Astrocyte (in vitro differentiated cells and primary cell): ENCODE measurements around the gene ABHD3. TPM values are rescaled to one million over a fixed set of nuclear protein-coding genes. Genes with fewer than 3 reads are reported as not detected.

Experiments
- DNase-seq: peaks from one replicate; pipeline ENCODE4 v3.0.0-alpha.2; 2010; ENCODE audit warnings: low read depth
- FAIRE-seq: peaks from 2 replicates; lab custom pipeline; 2011; peaks lifted over from hg19 to GRCh38; lab: Jason Lieb, UNC
- H2AFZ ChIP-seq: 2 replicates; pipeline ENCODE4 v1.6.0; 2012; ENCODE audit warnings: low read depth, low read length, inconsistent platforms
- H3K27ac ChIP-seq: 2 replicates; pipeline ENCODE4 v1.5.1; 2011; ENCODE audit warnings: low read depth, low read length, inconsistent platforms
- H3K27me3 ChIP-seq: 2 replicates; pipeline ENCODE4 v1.6.0; 2011; ENCODE audit warnings: low read length, inconsistent platforms; ENCODE audit not compliant: insufficient read depth
- H3K36me3 ChIP-seq: 2 replicates; pipeline ENCODE4 v1.5.1; 2011; ENCODE audit warnings: low read length, inconsistent platforms; ENCODE audit not compliant: insufficient read depth
- H3K4me1 ChIP-seq: 2 replicates; pipeline ENCODE4 v1.5.1; 2011; ENCODE audit warnings: low read length, inconsistent platforms; ENCODE audit not compliant: insufficient read depth
- H3K4me2 ChIP-seq: 2 replicates; pipeline ENCODE4 v1.6.0; 2012; ENCODE audit warnings: low read length, inconsistent platforms
- H3K4me3 ChIP-seq: 2 replicates; pipeline ENCODE4 v1.5.1; 2011; ENCODE audit warnings: low read depth, mild to moderate bottlenecking, low read length, inconsistent platforms; ENCODE audit not compliant: insufficient read depth
- H3K79me2 ChIP-seq: 2 replicates; pipeline ENCODE4 v1.6.0; 2012; ENCODE audit warnings: mild to moderate bottlenecking, low read length, inconsistent platforms; ENCODE audit not compliant: insufficient read depth
- H3K9ac ChIP-seq: 2 replicates; pipeline ENCODE4 v1.6.0; 2012; ENCODE audit warnings: mild to moderate bottlenecking, low read length, inconsistent platforms
- H3K9me3 ChIP-seq: 2 replicates; pipeline ENCODE4 v1.5.1; 2012; ENCODE audit warnings: low read depth, mild to moderate bottlenecking, low read length, inconsistent platforms; ENCODE audit not compliant: insufficient read depth
- H4K20me1 ChIP-seq: 2 replicates; pipeline ENCODE4 v1.6.0; 2012; ENCODE audit warnings: low read length, inconsistent platforms; ENCODE audit not compliant: insufficient read depth
- H3K27ac Mint-ChIP-seq: one replicate; pipeline ENCODE4 v1.8.0; 2021; ENCODE audit warnings: mild to moderate bottlenecking, mixed read lengths; ENCODE audit not compliant: unreplicated experiment
- H3K27me3 Mint-ChIP-seq: one replicate; pipeline ENCODE4 v1.8.0; 2021; ENCODE audit warnings: low read depth, mixed read lengths; ENCODE audit not compliant: unreplicated experiment
- H3K36me3 Mint-ChIP-seq: one replicate; pipeline ENCODE4 v1.8.0; 2021; ENCODE audit warnings: low read depth, mixed read lengths; ENCODE audit not compliant: unreplicated experiment
- H3K4me1 Mint-ChIP-seq: one replicate; pipeline ENCODE4 v1.8.0; 2021; ENCODE audit warnings: low read depth, mixed read lengths; ENCODE audit not compliant: unreplicated experiment
- H3K4me3 Mint-ChIP-seq: one replicate; pipeline ENCODE4 v1.8.0; 2021; ENCODE audit warnings: mild to moderate bottlenecking, moderate library complexity, mixed read lengths; ENCODE audit not compliant: unreplicated experiment
- H3K9me3 Mint-ChIP-seq: one replicate; pipeline ENCODE4 v1.8.0; 2021; ENCODE audit warnings: mild to moderate bottlenecking, mixed read lengths; ENCODE audit not compliant: unreplicated experiment
- CTCF ChIP-seq: IDR thresholded peaks from 2 replicates; pipeline ENCODE4 v1.5.1; 2011; ENCODE audit warnings: low read depth, mild to moderate bottlenecking, inconsistent platforms, low read length, moderate library complexity; ENCODE audit not compliant: insufficient read depth
- EZH2 ChIP-seq: IDR thresholded peaks from 2 replicates; pipeline ENCODE4 v1.6.1; 2012; ENCODE audit warnings: mild to moderate bottlenecking, low read length, inconsistent platforms; ENCODE audit not compliant: insufficient read depth
- total RNA-seq: library from RNA; stranded (reverse); gene quantifications from 2 replicates; pipeline ENCODE4 v1.2.1, GENCODE V29; 2021

Gene ABHD3
- total RNA-seq, 1 donor from 2014 or later: 5.1 TPM

GRCh38 chr18:21663578-21663977, 41.0 kb downstream of the ABHD3 start:
- H3K4me3 ChIP-seq: no peak overlapping the region
- H3K27ac ChIP-seq: no peak overlapping the region
- no peak overlapping the region for H2AFZ ChIP-seq

GRCh38 chr18:21662581-21662980, 42.0 kb downstream of the ABHD3 start:
- no peaks in the 10 kb centered on the region for H4K20me1 ChIP-seq
- no peaks in the 10 kb centered on the region for H3K27me3 ChIP-seq
- H3K4me2 ChIP-seq: no peak overlapping the region
- no peaks in the 10 kb centered on the region for H3K79me2 ChIP-seq
- no peak overlapping the region for H3K27ac ChIP-seq
- Mint-ChIP-seq H3K27ac (no peak overlapping the region), H3K4me3 (no peak overlapping the region), H3K27me3 (no peaks in the 10 kb centered on the region), H3K4me1 (no peaks in the 10 kb centered on the region), H3K36me3 (no peaks in the 10 kb centered on the region), H3K9me3 (no peaks in the 10 kb centered on the region)
- no peaks in the 10 kb centered on the region for H3K4me1 ChIP-seq
- H3K36me3 ChIP-seq: no peaks in the 10 kb centered on the region
- no peak overlapping the region for H3K9ac ChIP-seq
- DNase-seq: no peak
- H2AFZ ChIP-seq: no peak overlapping the region
- H3K9me3 ChIP-seq: no peaks in the 10 kb centered on the region
- TF ChIP-seq EZH2 (no peak), CTCF (no peak)
- H3K4me3 ChIP-seq: no peak overlapping the region
- no peak for FAIRE-seq

More at GRCh38 chr18:21663578-21663977, 41.0 kb downstream of the ABHD3 start:
- no peaks in the 10 kb centered on the region for H3K27me3 Mint-ChIP-seq
- FAIRE-seq (no peak), DNase-seq (no peak)
- no peaks in the 10 kb centered on the region for H3K4me1 Mint-ChIP-seq
- Histone ChIP-seq H3K79me2 (no peaks in the 10 kb centered on the region), H3K27me3 (no peaks in the 10 kb centered on the region), H3K36me3 (no peaks in the 10 kb centered on the region), H3K4me2 (no peak overlapping the region), H4K20me1 (no peaks in the 10 kb centered on the region), H3K4me1 (no peaks in the 10 kb centered on the region), H3K9me3 (no peaks in the 10 kb centered on the region), H3K9ac (no peak overlapping the region)
- H3K36me3 Mint-ChIP-seq: no peaks in the 10 kb centered on the region
- H3K27ac Mint-ChIP-seq: no peak overlapping the region
- TF ChIP-seq EZH2: no peak
- H3K4me3 Mint-ChIP-seq: no peak overlapping the region
- H3K9me3 Mint-ChIP-seq: no peaks in the 10 kb centered on the region

GRCh38 chr18:21660078-21660477, 44.5 kb downstream of the ABHD3 start:
- H3K79me2 ChIP-seq: no peaks in the 10 kb centered on the region
- no peak overlapping the region for H3K9ac ChIP-seq
- H3K4me3 ChIP-seq: no peak overlapping the region
- H3K9me3 ChIP-seq: no peaks in the 10 kb centered on the region
- no peak overlapping the region for H3K4me3 Mint-ChIP-seq
- H2AFZ ChIP-seq: no peak overlapping the region
- DNase-seq: no peak
- H3K27ac Mint-ChIP-seq: no peak overlapping the region
- H3K9me3 Mint-ChIP-seq: no peaks in the 10 kb centered on the region
- H3K36me3 Mint-ChIP-seq: no peaks in the 10 kb centered on the region
- H3K27me3 ChIP-seq: no peaks in the 10 kb centered on the region
- H3K27ac ChIP-seq: no peak overlapping the region
- H3K36me3 ChIP-seq: no peaks in the 10 kb centered on the region
- no peaks in the 10 kb centered on the region for H3K27me3 Mint-ChIP-seq
- no peaks in the 10 kb centered on the region for H3K4me1 Mint-ChIP-seq
- TF ChIP-seq CTCF: no peak
- TF ChIP-seq EZH2: no peak
- H3K4me2 ChIP-seq: no peak overlapping the region
- no peak for FAIRE-seq
- no peaks in the 10 kb centered on the region for H4K20me1 ChIP-seq
- H3K4me1 ChIP-seq: no peaks in the 10 kb centered on the region
